ENCODE measurements around the gene SPIN4.

DNA sequence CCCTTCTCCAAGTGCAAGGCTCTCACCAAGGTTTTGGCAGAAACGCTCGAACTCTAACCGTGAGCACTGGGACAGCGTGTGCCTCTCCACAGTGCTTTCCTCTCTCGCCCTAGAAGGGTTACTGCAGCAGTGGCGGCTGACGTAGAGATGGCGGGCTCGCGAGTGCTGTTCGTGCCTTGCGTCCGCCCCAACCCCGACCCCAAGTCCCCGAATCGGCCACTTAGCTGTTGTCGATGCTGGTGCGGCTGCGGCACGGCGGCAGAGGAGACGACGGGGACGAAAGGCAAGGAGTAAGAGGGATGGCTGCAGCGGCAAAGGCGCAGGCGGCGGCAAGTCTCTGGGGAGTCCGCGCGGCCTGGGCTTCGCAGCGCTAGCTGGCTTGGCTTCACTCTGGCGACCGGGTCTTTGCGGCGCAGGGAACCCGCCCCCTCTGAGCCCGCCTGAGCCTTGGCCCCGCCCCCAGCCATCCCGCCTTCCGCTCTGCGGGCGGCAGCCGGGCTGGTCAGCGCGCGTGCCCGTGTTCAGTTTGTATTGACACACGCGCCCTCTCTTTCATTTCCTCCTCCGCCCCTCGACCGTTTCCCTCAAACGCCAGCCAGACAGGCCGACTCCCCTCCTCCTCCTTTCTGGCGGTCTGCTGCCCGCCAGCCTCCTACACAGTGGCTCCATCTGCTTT is at the start of gene SPIN4:
- TF ChIP-seq, protein P1, sequence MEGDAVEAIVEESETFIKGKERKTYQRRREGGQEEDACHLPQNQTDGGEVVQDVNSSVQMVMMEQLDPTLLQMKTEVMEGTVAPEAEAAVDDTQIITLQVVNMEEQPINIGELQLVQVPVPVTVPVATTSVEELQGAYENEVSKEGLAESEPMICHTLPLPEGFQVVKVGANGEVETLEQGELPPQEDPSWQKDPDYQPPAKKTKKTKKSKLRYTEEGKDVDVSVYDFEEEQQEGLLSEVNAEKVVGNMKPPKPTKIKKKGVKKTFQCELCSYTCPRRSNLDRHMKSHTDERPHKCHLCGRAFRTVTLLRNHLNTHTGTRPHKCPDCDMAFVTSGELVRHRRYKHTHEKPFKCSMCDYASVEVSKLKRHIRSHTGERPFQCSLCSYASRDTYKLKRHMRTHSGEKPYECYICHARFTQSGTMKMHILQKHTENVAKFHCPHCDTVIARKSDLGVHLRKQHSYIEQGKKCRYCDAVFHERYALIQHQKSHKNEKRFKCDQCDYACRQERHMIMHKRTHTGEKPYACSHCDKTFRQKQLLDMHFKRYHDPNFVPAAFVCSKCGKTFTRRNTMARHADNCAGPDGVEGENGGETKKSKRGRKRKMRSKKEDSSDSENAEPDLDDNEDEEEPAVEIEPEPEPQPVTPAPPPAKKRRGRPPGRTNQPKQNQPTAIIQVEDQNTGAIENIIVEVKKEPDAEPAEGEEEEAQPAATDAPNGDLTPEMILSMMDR (IDR thresholded peaks at IDR 0.05) = no peak
- TF ChIP-seq EZH2 (IDR thresholded peaks at IDR 0.05; ENCODE audit: borderline replicate concordance, insufficient read depth, low read depth, low read length, poor library complexity, severe bottlenecking) = no peak

Data from B cell (primary cell).